Panc1 (cell line): ENCODE results near the gene SDHAF4. TPM values are rescaled to one million over a fixed set of nuclear protein-coding genes. Genes with fewer than 3 reads are reported as not detected.
"Not testable (repeated sequence)": the region's sequence is repeated elsewhere in the genome, so short reads cannot be mapped to it uniquely, and the experiment has no call there.

ENCODE experiments used
- ATAC-seq: fragments of 200-7000 bp; cut with Tn5 transposase; 2 replicates; pipeline ENCODE4 v1.9.1; 2020; ENCODE audit warnings: mild to moderate bottlenecking, moderate library complexity
- BruUV-seq: library from RNA; stranded (reverse); fragments of 400-500 nt; replicated peaks from 2 replicates; lab custom pipeline; 2021; lab: Mats Ljungman, UMichigan
- CTCF ChIA-PET: fragments of 300-600 bp; sonication (Branson Sonifier 250); formaldehyde crosslinking; loops from one replicate; lab custom pipeline; 2022; ENCODE audit warnings: antibody characterized with exemption; lab: Charles Lee
- POLR2A ChIA-PET: fragments of 300-600 bp; sonication (Branson Sonifier 250); formaldehyde crosslinking; loops from one replicate; lab custom pipeline; 2022; ENCODE audit warnings: antibody characterized with exemption; lab: Charles Lee
- DNase-seq: peaks from one replicate; pipeline ENCODE4 v3.0.0-alpha.2; 2010; ENCODE audit warnings: low read depth, low spot score
- H3K27ac ChIP-seq: 2 replicates; pipeline ENCODE4 v1.5.1; 2011; ENCODE audit warnings: mild to moderate bottlenecking, low read length, inconsistent platforms
- H3K27me3 ChIP-seq: fragments of 200-500 bp; sonication (Bioruptor generic); 2 replicates; pipeline ENCODE4 v1.6.0; 2014; ENCODE audit warnings: low read length, inconsistent platforms; ENCODE audit not compliant: control insufficient read depth, insufficient read depth
- H3K36me3 ChIP-seq: fragments of 200-500 bp; sonication (Bioruptor generic); 2 replicates; pipeline ENCODE4 v1.5.1; 2014; ENCODE audit warnings: inconsistent platforms, mild to moderate bottlenecking, low read length, moderate library complexity; ENCODE audit not compliant: control insufficient read depth, insufficient read depth
- H3K4me1 ChIP-seq: 2 replicates; pipeline ENCODE4 v1.5.1; 2011; ENCODE audit warnings: inconsistent platforms, mild to moderate bottlenecking, low read length, moderate library complexity; ENCODE audit not compliant: control insufficient read depth, insufficient read depth
- H3K4me3 ChIP-seq, 2 experiments: 2 replicates each; pipeline ENCODE4 v1.5.1; 2011 to 2012; ENCODE audit warnings: low read depth in 2 of 2, low read length in 2 of 2, mild to moderate bottlenecking in 2 of 2, inconsistent platforms in 1 of 2, moderate library complexity in 1 of 2
- H3K9me3 ChIP-seq: fragments of 200-500 bp; sonication (Bioruptor generic); 2 replicates; pipeline ENCODE4 v1.5.1; 2014; ENCODE audit warnings: low read depth, mild to moderate bottlenecking, inconsistent platforms, low read length, moderate library complexity; ENCODE audit not compliant: control insufficient read depth, insufficient read depth
- CTCF ChIP-seq: fragments of 450-650 bp; IDR thresholded peaks from 2 replicates; pipeline ENCODE4 v1.5.1; 2017; ENCODE audit warnings: mild to moderate bottlenecking
- POLR2AphosphoS5 ChIP-seq: IDR thresholded peaks from 2 replicates; pipeline ENCODE4 v1.6.1; 2012; ENCODE audit warnings: mild to moderate bottlenecking, low read depth, low read length, moderate library complexity
- REST ChIP-seq, 2 experiments: IDR thresholded peaks; 2 replicates each; pipeline ENCODE4 v1.6.1; 2011 to 2012; ENCODE audit warnings: low read depth in 2 of 2, control low read depth in 1 of 2, low read length in 1 of 2, mild to moderate bottlenecking in 1 of 2, moderate library complexity in 1 of 2; ENCODE audit not compliant: insufficient read depth in 1 of 2
- SIN3A ChIP-seq: IDR thresholded peaks from 2 replicates; pipeline ENCODE4 v1.6.1; 2012; ENCODE audit warnings: low read depth, mild to moderate bottlenecking, low read length, moderate library complexity, borderline replicate concordance; ENCODE audit not compliant: insufficient read depth
- TCF7L2 ChIP-seq: IDR thresholded peaks from 2 replicates; pipeline ENCODE4 v1.6.1; 2011; ENCODE audit warnings: mild to moderate bottlenecking, low read depth, low read length, inconsistent platforms
- in situ Hi-C: cut with HindIII; loops from 2 replicates; pipeline ENCODE4 v1.10.0; 2016; ENCODE audit warnings: low sequenced_read_pairs, low pct_unique_long_range_greater_than_20kb
- intact Hi-C: fragments of 100-400 bp; cut with micrococcal nuclease; formaldehyde crosslinking; loops from one replicate; pipeline ENCODE4 v1.10.0; 2022; ENCODE audit not compliant: unreplicated experiment
- total RNA-seq: library from RNA; stranded (reverse); gene quantifications from one replicate; pipeline ENCODE4 v1.2.1, GENCODE V29; 2021; ENCODE audit not compliant: unreplicated experiment

The SDHAF4 gene
- total RNA-seq, 1 experiment from 2014 or later = 14.4 TPM

- DNase-seq (no peak), ATAC-seq (no peak)
- Histone ChIP-seq H3K27ac (no peak overlapping the region), H3K9me3 (no peaks in the 10 kb centered on the region), H3K4me1 (no peaks in the 10 kb centered on the region), H3K4me3 (no peak overlapping the region), H3K36me3 (no peaks in the 10 kb centered on the region), H3K27me3 (no peaks in the 10 kb centered on the region)
- intact Hi-C loops = loop anchor here (5.0 kb wide), 1 partner anchor 463 kb away; no protein-coding TSS in a partner anchor
- no TSS peak for BruUV-seq
- TF ChIP-seq CTCF = no peak
- no peak for TF ChIP-seq POLR2AphosphoS5
- TF ChIP-seq SIN3A = no peak
- no peak for TF ChIP-seq TCF7L2
- TF ChIP-seq REST (IDR thresholded peaks at IDR 0.05; ENCODE audit: insufficient read depth in 1 of 2, low read depth in 2 of 2, low read length in 1 of 2) = no peak
- CTCF ChIA-PET = no interaction called here
- POLR2A ChIA-PET = no interaction called here
- in situ Hi-C loops = no loop called here
Measured at GRCh38 chr6:70549327-70549726, 17.4 kb upstream of the SDHAF4 start.

GRCh38 chr6:70551566-70551965 lies 15.2 kb upstream of the SDHAF4 start:
- H3K27me3 ChIP-seq = no peaks in the 10 kb centered on the region
- intact Hi-C loops (no loop called here), in situ Hi-C loops (no loop called here)
- DNase-seq = no peak
- no peak; the same call in 1 of the 2 replicates for TF ChIP-seq CTCF
- TF ChIP-seq TCF7L2 = no peak
- TF ChIP-seq POLR2AphosphoS5 = no peak
- no peak for TF ChIP-seq REST (IDR thresholded peaks at IDR 0.05; ENCODE audit: insufficient read depth in 1 of 2, low read depth in 2 of 2, low read length in 1 of 2)
- TF ChIP-seq SIN3A = no peak
- POLR2A ChIA-PET = no interaction called here
- no peak overlapping the region for H3K4me3 ChIP-seq
- no peak overlapping the region for H3K27ac ChIP-seq
- no peaks in the 10 kb centered on the region for H3K4me1 ChIP-seq
- CTCF ChIA-PET = interaction anchor here (0.9 kb wide), 1 partner anchor 135 kb away, joined by 3 read pairs; no protein-coding TSS in a partner anchor
- no TSS peak for BruUV-seq
- H3K36me3 ChIP-seq = no peaks in the 10 kb centered on the region
- no peaks in the 10 kb centered on the region for H3K9me3 ChIP-seq
- no peak for ATAC-seq

GRCh38 chr6:70552286-70552940 lies 14.3 kb upstream of the SDHAF4 start:
- POLR2A ChIA-PET, in situ Hi-C loops, CTCF ChIA-PET, BruUV-seq, H3K27ac ChIP-seq, DNase-seq, H3K4me3 ChIP-seq, intact Hi-C loops, H3K27me3 ChIP-seq, H3K9me3 ChIP-seq, ATAC-seq, H3K36me3 ChIP-seq, H3K4me1 ChIP-seq: not testable (repeated sequence)
